CD4-positive, alpha-beta T cell treated with Interleukin-21 for 1 hour (primary cell): Measurements from ENCODE around the gene NUP153.
"Not testable (repeated sequence)": the region's sequence is repeated elsewhere in the genome, so short reads cannot be mapped to it uniquely, and the experiment has no call there.

Source experiments
- DNase-seq: peaks from one replicate; pipeline ENCODE4 v3.0.0-alpha.2; 2020

NUP153 gene

GRCh38 chr6:17706580-17707370, at the start of gene NUP153:
Gene NUP153, minus strand, starts transcription at chr6:17706925. Its CDS starts 538 bp downstream, at chr6:17706387.
- DNase-seq = peak; percentile 100

GRCh38 chr6:17754254-17754653, 47.5 kb upstream of the NUP153 start:
- DNase-seq = no peak

GRCh38 chr6:17745324-17745723, 38.6 kb upstream of the NUP153 start:
- DNase-seq = not testable (repeated sequence)

- DNase-seq = not testable (repeated sequence)
Observed at GRCh38 chr6:17744757-17745308, 38.1 kb upstream of the NUP153 start.

GRCh38 chr6:17744019-17744756, 37.5 kb upstream of the NUP153 start:
- no peak for DNase-seq

GRCh38 chr6:17741507-17741906, 34.8 kb upstream of the NUP153 start:
- no peak for DNase-seq

GRCh38 chr6:17740559-17741220, 34.0 kb upstream of the NUP153 start:
- DNase-seq = no peak

GRCh38 chr6:17737704-17738252, 31.1 kb upstream of the NUP153 start:
- no peak for DNase-seq

- DNase-seq = not testable (repeated sequence)
Observed at GRCh38 chr6:17735311-17735710, 28.6 kb upstream of the NUP153 start.

- DNase-seq = no peak
Observed at GRCh38 chr6:17730078-17730704, 23.5 kb upstream of the NUP153 start.

- DNase-seq = no peak
Observed at GRCh38 chr6:17729223-17730077, 22.7 kb upstream of the NUP153 start.

GRCh38 chr6:17728551-17729222, 22.0 kb upstream of the NUP153 start:
- DNase-seq = no peak

GRCh38 chr6:17725083-17725482, 18.4 kb upstream of the NUP153 start:
- no peak for DNase-seq

GRCh38 chr6:17724341-17724740, 17.6 kb upstream of the NUP153 start:
- DNase-seq = no peak

GRCh38 chr6:17721671-17722070, 14.9 kb upstream of the NUP153 start:
- no peak for DNase-seq

- no peak for DNase-seq
Observed at GRCh38 chr6:17719323-17720041, 12.8 kb upstream of the NUP153 start.

GRCh38 chr6:17716221-17716620, 9.5 kb upstream of the NUP153 start:
- no peak for DNase-seq

GRCh38 chr6:17714879-17715851, 8.4 kb upstream of the NUP153 start:
- DNase-seq = peak; percentile 34

GRCh38 chr6:17714177-17714576, 7.5 kb upstream of the NUP153 start:
- DNase-seq = no peak
